HG03469 (cell line): Measurements from ENCODE around the gene EMC7.
"Not testable (repeated sequence)": the region's sequence is repeated elsewhere in the genome, so short reads cannot be mapped to it uniquely, and the experiment has no call there.

ENCODE experiments used
- ATAC-seq: cut with Tn5 transposase; IDR thresholded peaks from one replicate; pipeline ENCODE4 v1.9.1; 2021; ENCODE audit warnings: mild to moderate bottlenecking, moderate library complexity, moderate number of reproducible peaks; ENCODE audit not compliant: unreplicated experiment

The EMC7 gene

GRCh38 chr15:34099914-34100313 is 1.7 kb downstream of the EMC7 start:
- ATAC-seq, result no peak

GRCh38 chr15:34085746-34086145 is 15.9 kb downstream of the EMC7 start:
- ATAC-seq, result no peak

GRCh38 chr15:34084086-34084485 is 17.6 kb downstream of the EMC7 start:
- ATAC-seq, result no peak

GRCh38 chr15:34079904-34080303 is 21.8 kb downstream of the EMC7 start:
- no peak for ATAC-seq

- ATAC-seq, result no peak
Measured at GRCh38 chr15:34078900-34079299, 22.8 kb downstream of the EMC7 start.

- ATAC-seq, result no peak
Measured at GRCh38 chr15:34076785-34077184, 24.9 kb downstream of the EMC7 start.

- ATAC-seq, result no peak
Measured at GRCh38 chr15:34070003-34070402, 31.7 kb downstream of the EMC7 start.

- no peak for ATAC-seq
Measured at GRCh38 chr15:34065941-34066340, 35.7 kb downstream of the EMC7 start.

- no peak for ATAC-seq
Measured at GRCh38 chr15:34065261-34065660, 36.4 kb downstream of the EMC7 start.

GRCh38 chr15:34064438-34064837 is 37.2 kb downstream of the EMC7 start:
- no peak for ATAC-seq

GRCh38 chr15:34059946-34060345 is 41.7 kb downstream of the EMC7 start:
- no peak for ATAC-seq

GRCh38 chr15:34059476-34059875 is 42.2 kb downstream of the EMC7 start:
- no peak for ATAC-seq

- ATAC-seq, result no peak
Measured at GRCh38 chr15:34056911-34057310, 44.8 kb downstream of the EMC7 start.

GRCh38 chr15:34055868-34056595 is 45.6 kb downstream of the EMC7 start:
- no peak for ATAC-seq

GRCh38 chr15:34054081-34054707 is 47.5 kb downstream of the EMC7 start:
- no peak for ATAC-seq

GRCh38 chr15:34050385-34050784 is 51.3 kb downstream of the EMC7 start:
- not testable (repeated sequence) for ATAC-seq

GRCh38 chr15:34049112-34049511 is 52.5 kb downstream of the EMC7 start:
- ATAC-seq, result no peak

GRCh38 chr15:34047893-34048775 is 53.5 kb downstream of the EMC7 start:
- ATAC-seq, result no peak

GRCh38 chr15:34046471-34047145 is 55.1 kb downstream of the EMC7 start:
- no peak for ATAC-seq

- no peak for ATAC-seq
Measured at GRCh38 chr15:34043813-34044212, 57.8 kb downstream of the EMC7 start.

GRCh38 chr15:34043391-34043790 is 58.3 kb downstream of the EMC7 start:
- no peak for ATAC-seq
